Measurements from ENCODE around the gene ZNF416.

The ZNF416 gene

DNA sequence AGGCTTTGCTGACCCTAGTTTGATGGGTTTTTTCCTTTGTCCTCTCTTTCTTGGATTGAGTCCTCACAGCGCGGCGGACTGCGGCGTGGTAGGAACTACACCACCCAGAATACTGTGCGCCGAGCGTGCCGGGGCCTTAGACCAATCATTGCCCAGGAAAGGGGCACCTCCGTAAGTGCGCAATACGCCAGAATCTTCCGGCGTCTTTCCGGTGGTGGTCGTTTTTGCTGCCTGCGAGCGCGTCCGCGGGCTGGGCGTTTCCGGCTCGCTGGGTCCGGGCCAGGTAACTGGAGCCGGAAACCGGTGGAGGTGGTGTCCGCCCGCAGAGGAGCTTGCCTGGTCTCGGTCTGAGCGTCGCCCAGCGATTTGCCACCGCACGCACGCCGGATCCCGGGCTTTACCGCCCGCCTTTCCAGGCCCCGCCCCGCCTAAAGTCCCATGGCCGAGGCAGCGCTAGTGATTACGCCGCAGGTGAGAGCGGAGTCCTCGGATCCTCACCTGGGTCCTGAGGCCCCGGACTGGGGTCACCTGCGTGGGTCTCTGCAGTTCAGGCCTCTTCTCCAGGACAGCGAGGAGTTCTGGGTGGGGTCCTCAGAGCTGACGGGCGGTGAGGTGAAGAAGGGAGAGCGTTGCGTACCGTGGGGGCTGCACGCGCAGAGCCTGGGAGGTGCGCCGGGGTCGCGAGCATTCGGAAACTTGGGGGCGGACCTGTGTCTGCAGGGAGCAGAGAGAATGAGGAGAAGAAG is 51.4 kb downstream of the ZNF416 start, which contains the start of gene ZNF549:
ZNF549 (plus strand) TSS at position 221 of the 746 bp plus-strand sequence; CDS start at position 439, 218 bp downstream.
- peak; percentile 88 for DNase-seq (ENCODE audit: low read depth)
- H3K4me3 ChIP-seq (ENCODE audit: low read depth, low read length), result peak within 1 kb of the TSS; percentile 79
- TF ChIP-seq MYC (IDR thresholded peaks at IDR 0.05; ENCODE audit: low read depth, low read length), result no peak
- peak; percentile 29 for TF ChIP-seq POLR2A (IDR thresholded peaks at IDR 0.05; ENCODE audit: extremely low read depth, insufficient read length)
- TF ChIP-seq, protein P1, sequence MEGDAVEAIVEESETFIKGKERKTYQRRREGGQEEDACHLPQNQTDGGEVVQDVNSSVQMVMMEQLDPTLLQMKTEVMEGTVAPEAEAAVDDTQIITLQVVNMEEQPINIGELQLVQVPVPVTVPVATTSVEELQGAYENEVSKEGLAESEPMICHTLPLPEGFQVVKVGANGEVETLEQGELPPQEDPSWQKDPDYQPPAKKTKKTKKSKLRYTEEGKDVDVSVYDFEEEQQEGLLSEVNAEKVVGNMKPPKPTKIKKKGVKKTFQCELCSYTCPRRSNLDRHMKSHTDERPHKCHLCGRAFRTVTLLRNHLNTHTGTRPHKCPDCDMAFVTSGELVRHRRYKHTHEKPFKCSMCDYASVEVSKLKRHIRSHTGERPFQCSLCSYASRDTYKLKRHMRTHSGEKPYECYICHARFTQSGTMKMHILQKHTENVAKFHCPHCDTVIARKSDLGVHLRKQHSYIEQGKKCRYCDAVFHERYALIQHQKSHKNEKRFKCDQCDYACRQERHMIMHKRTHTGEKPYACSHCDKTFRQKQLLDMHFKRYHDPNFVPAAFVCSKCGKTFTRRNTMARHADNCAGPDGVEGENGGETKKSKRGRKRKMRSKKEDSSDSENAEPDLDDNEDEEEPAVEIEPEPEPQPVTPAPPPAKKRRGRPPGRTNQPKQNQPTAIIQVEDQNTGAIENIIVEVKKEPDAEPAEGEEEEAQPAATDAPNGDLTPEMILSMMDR (IDR thresholded peaks at IDR 0.05; ENCODE audit: low read depth, low read length), result no peak
- TF ChIP-seq, protein P2, sequence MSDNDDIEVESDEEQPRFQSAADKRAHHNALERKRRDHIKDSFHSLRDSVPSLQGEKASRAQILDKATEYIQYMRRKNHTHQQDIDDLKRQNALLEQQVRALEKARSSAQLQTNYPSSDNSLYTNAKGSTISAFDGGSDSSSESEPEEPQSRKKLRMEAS (IDR thresholded peaks at IDR 0.05; ENCODE audit: low read depth, low read length), result peak; percentile 55

All from NB4 (cell line).